Gastrocnemius medialis (tissue), 4 donors: ENCODE measurements around the gene UCHL3. TPM values are rescaled to one million over a fixed set of nuclear protein-coding genes. Genes with fewer than 3 reads are reported as not detected.

Source experiments
- ATAC-seq, 2 donors: fragments of 150-250 bp; one replicate each; pipeline ENCODE4 v1.9.1; 2016
- DNase-seq, 2 donors: peaks; one replicate each; pipeline ENCODE4 v3.0.0-alpha.2; 2019
- H3K27ac ChIP-seq, 4 donors: fragments of 200-600 bp; sonication (generic); 1 replicate in 1 of 4; 2 replicates in 3 of 4; pipeline ENCODE4 v1.5.1; 2016 to 2018; ENCODE audit warnings: mild to moderate bottlenecking in 2 of 4, moderate library complexity in 1 of 4
- H3K27me3 ChIP-seq, 3 donors: fragments of 200-600 bp; sonication (generic) in 2 of 3; 1 replicate in 1 of 3; 2 replicates in 2 of 3; pipeline versions ENCODE4 v1.5.1 to v1.6.0; 2016 to 2019; ENCODE audit warnings: mild to moderate bottlenecking in 1 of 3, moderate library complexity in 1 of 3
- H3K36me3 ChIP-seq, 2 donors: fragments of 200-600 bp; sonication (generic) in 1 of 2; one replicate each; pipeline ENCODE4 v1.5.1; 2017 to 2018
- H3K4me1 ChIP-seq, 2 donors: fragments of 200-600 bp; sonication (generic) in 1 of 2; one replicate each; pipeline ENCODE4 v1.5.1; 2016 to 2017; ENCODE audit warnings: mild to moderate bottlenecking in 2 of 2
- H3K4me3 ChIP-seq, 4 donors: fragments of 200-600 bp; sonication (generic) in 3 of 4; 1 replicate in 1 of 4; 2 replicates in 3 of 4; pipeline ENCODE4 v1.5.1; 2016 to 2019; ENCODE audit warnings: mild to moderate bottlenecking in 2 of 4
- H3K9me3 ChIP-seq, 3 donors: fragments of 200-600 bp; sonication (generic) in 2 of 3; 1 replicate in 1 of 3; 2 replicates in 2 of 3; pipeline ENCODE4 v1.5.1; 2016 to 2019
- POLR2A ChIP-seq, 2 donors: fragments of 450-650 bp; IDR thresholded peaks; one replicate each; pipeline ENCODE4 v1.6.1; 2017; ENCODE audit warnings: antibody characterized with exemption in 2 of 2, mild to moderate bottlenecking in 2 of 2, moderate library complexity in 2 of 2
- in situ Hi-C, 4 donors: fragments of 200-750 bp; cut with MboI; loops; one replicate each; pipeline versions ENCODE4 v1.15.0 to v1.8.0; 2017; ENCODE audit warnings: low sequenced_read_pairs in 4 of 4
- intact Hi-C: fragments of 100-400 bp; cut with DNase I; formaldehyde crosslinking; loops from one replicate; pipeline ENCODE4 v1.15.1; 2023; ENCODE audit warnings: low total_unique reads
- total RNA-seq, 4 donors: library from RNA; depleted of rRNA; stranded (reverse); fragments of >200 nt; gene quantifications; one replicate each; pipeline versions ENCODE4 v1.1.0 to v1.2.3, GENCODE V29; 2016
- TF ChIP-seq, protein P1 (sequence below), 5 experiments: fragments of 450-650 bp in 3 of 5; fragments of 200-600 bp in 2 of 5; sonication (generic) in 2 of 5; IDR thresholded peaks in 4 of 5; conservative IDR thresholded peaks in 1 of 5; 1 replicate in 4 of 5; 2 replicates in 1 of 5; pipeline ENCODE4 v1.5.1; 2016 to 2019; ENCODE audit warnings: antibody characterized with exemption in 5 of 5, mild to moderate bottlenecking in 3 of 5, moderate library complexity in 3 of 5

UCHL3 gene
- total RNA-seq, 4 donors from 2014 or later, result 40.2 to 67.5 (median 44.2) TPM

DNA sequence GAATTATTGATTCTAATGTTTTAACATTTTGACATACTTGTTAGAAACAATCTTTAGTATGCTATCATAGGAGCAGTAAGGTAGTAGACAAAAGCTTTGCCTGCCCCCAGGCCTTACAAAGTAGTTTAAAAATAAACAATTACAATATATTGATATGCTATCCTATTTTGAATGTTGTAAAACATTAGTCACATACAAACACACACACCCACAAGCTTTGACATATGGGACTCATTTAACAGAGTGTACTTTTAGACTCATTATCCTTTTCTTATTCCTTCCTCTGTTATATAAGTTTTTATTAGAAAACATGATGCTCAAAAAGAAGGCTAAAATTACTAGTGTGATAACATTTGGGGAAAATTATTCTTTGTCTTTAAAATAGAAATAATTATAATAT is 33.5 kb downstream of the UCHL3 start:
- H3K27ac ChIP-seq, result peak overlapping the region in 2 of 4 donors; percentile 65 to 72
- H3K4me3 ChIP-seq, result no peak overlapping the region
- DNase-seq, result no peak
- H3K9me3 ChIP-seq, result no peaks in the 10 kb centered on the region
- intact Hi-C loops, result no loop called here
- in situ Hi-C loops, result no loop called here
- H3K4me1 ChIP-seq, result peaks cover 13% of the 10 kb centered on the region in 2 donors
- H3K27me3 ChIP-seq, result no peaks in the 10 kb centered on the region
- peaks cover 0 to 18% of the 10 kb centered on the region in 2 donors for H3K36me3 ChIP-seq
- no peak for ATAC-seq
- TF ChIP-seq, protein P1, sequence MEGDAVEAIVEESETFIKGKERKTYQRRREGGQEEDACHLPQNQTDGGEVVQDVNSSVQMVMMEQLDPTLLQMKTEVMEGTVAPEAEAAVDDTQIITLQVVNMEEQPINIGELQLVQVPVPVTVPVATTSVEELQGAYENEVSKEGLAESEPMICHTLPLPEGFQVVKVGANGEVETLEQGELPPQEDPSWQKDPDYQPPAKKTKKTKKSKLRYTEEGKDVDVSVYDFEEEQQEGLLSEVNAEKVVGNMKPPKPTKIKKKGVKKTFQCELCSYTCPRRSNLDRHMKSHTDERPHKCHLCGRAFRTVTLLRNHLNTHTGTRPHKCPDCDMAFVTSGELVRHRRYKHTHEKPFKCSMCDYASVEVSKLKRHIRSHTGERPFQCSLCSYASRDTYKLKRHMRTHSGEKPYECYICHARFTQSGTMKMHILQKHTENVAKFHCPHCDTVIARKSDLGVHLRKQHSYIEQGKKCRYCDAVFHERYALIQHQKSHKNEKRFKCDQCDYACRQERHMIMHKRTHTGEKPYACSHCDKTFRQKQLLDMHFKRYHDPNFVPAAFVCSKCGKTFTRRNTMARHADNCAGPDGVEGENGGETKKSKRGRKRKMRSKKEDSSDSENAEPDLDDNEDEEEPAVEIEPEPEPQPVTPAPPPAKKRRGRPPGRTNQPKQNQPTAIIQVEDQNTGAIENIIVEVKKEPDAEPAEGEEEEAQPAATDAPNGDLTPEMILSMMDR (IDR thresholded peaks at IDR 0.05 in 4 of 5, conservative IDR thresholded peaks at IDR 0.05 in 1 of 5), result no peak
- TF ChIP-seq POLR2A (IDR thresholded peaks at IDR 0.05), result no peak

DNA sequence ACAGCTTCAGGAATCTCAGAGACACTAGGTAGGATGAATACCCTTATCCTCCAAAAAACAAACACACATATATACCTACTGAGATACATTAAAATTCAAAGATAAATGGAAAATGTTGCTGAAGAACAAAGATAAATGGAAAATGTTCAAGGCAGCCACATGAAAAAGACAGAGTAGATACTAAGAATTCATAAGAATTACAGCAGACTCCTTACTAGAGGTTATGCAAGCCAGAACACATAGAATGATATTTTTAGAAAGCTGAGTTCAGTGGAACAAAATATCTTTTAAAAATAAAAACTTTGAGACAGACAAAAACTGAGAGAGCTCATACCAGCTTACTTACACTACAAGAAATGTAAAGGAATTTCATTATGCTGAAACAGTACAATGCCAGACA is 35.6 kb downstream of the UCHL3 start:
- no peak overlapping the region for H3K27ac ChIP-seq
- intact Hi-C loops, result no loop called here
- no peak for DNase-seq
- H3K36me3 ChIP-seq, result peaks cover 0 to 16% of the 10 kb centered on the region in 2 donors
- no peak overlapping the region for H3K4me3 ChIP-seq
- no peaks in the 10 kb centered on the region for H3K27me3 ChIP-seq
- H3K9me3 ChIP-seq, result no peaks in the 10 kb centered on the region
- TF ChIP-seq, protein P1 (IDR thresholded peaks at IDR 0.05 in 4 of 5, conservative IDR thresholded peaks at IDR 0.05 in 1 of 5), result no peak
- TF ChIP-seq POLR2A (IDR thresholded peaks at IDR 0.05), result no peak
- in situ Hi-C loops, result no loop called here
- ATAC-seq, result no peak
- peaks cover 13% of the 10 kb centered on the region in 2 donors for H3K4me1 ChIP-seq

DNA sequence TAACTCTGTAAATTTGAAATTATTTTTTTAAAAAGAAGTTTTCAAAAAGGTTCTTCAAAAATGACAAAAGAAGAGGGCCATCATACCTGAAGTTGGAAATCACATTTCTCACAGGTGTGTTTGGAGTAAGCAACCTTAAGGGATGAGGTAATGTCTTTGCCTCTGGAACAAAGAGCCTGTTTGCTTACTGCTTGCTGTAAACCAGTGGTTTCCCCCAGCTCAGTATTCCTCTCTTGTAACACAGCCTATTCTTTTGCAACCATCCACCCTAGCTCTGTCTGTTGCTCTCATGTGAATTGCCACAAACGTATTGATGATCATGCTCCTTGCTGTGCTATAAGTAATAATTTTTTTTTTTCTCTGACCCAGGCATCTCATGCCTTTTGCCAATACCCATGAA is 38.1 kb downstream of the UCHL3 start:
- intact Hi-C loops, result no loop called here
- H3K27me3 ChIP-seq, result no peaks in the 10 kb centered on the region
- no peak for DNase-seq
- TF ChIP-seq, protein P1 (IDR thresholded peaks at IDR 0.05 in 4 of 5, conservative IDR thresholded peaks at IDR 0.05 in 1 of 5), result no peak
- no peak for TF ChIP-seq POLR2A (IDR thresholded peaks at IDR 0.05)
- H3K27ac ChIP-seq, result no peak overlapping the region
- H3K36me3 ChIP-seq, result peaks cover 0 to 16% of the 10 kb centered on the region in 2 donors
- no peak overlapping the region for H3K4me3 ChIP-seq
- ATAC-seq, result no peak
- in situ Hi-C loops, result no loop called here
- H3K4me1 ChIP-seq, result peaks cover 0 to 2% of the 10 kb centered on the region in 2 donors
- no peaks in the 10 kb centered on the region for H3K9me3 ChIP-seq

DNA sequence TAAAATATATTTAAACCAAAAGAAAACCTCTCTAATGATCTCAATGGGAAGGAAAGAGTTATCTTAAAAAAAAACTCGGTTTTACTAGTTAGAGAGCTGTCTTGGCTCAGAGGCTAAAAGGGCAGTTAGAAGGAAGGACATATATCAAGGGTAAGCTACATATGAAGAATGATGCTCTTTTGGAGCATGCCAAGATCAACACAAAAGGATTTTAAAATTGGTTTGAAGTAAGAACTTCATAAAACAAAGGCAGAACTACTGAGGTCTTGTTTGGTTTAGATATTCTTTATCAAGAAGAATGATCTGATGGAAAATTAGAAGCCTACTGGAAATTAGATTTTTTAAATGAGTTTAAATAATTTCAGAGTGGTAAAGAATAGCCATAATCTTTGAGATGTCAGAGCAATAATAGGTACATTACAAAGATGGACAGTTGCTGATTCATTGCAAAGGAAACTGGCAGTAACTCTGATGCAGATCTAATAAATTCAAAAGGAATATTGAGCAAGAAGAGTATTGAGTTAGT is 47.1 kb downstream of the UCHL3 start:
- intact Hi-C loops (no loop called here), in situ Hi-C loops (no loop called here)
- Histone ChIP-seq H3K4me1 (peaks cover 0 to 7% of the 10 kb centered on the region in 2 donors), H3K4me3 (no peak overlapping the region), H3K36me3 (peaks cover 0 to 3% of the 10 kb centered on the region in 2 donors), H3K27ac (no peak overlapping the region), H3K27me3 (no peaks in the 10 kb centered on the region), H3K9me3 (no peaks in the 10 kb centered on the region)
- no peak for ATAC-seq
- TF ChIP-seq, protein P1 (IDR thresholded peaks at IDR 0.05 in 4 of 5, conservative IDR thresholded peaks at IDR 0.05 in 1 of 5), result no peak
- no peak for DNase-seq

DNA sequence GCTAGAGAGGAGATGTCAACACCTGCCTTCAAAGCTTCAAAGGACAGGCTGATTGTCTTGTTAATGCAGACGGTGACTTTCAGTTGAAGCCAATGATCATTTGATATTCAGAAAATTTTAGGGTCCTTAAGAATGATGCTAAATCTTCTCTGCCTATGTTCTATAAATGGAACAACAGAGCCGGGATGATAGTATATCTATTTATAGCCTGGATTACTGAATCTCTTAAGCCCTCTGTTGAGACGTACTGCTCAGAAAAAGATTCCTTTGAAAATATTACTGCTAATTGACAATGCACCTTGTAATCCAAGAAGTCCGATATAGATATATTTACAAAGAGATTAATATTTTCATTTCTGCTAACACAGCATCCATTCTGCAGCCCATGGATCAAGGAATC is 50.8 kb downstream of the UCHL3 start:
- ATAC-seq, result peak; percentile 74 to 90
- H3K36me3 ChIP-seq, result peaks cover 0 to 3% of the 10 kb centered on the region in 2 donors
- intact Hi-C loops, result no loop called here
- no peak overlapping the region for H3K27ac ChIP-seq
- no peak overlapping the region for H3K4me3 ChIP-seq
- no peaks in the 10 kb centered on the region for H3K9me3 ChIP-seq
- peaks cover 0 to 7% of the 10 kb centered on the region in 2 donors for H3K4me1 ChIP-seq
- H3K27me3 ChIP-seq, result no peaks in the 10 kb centered on the region
- DNase-seq, result no peak
- in situ Hi-C loops, result no loop called here
- TF ChIP-seq POLR2A (IDR thresholded peaks at IDR 0.05), result no peak
- TF ChIP-seq, protein P1 (IDR thresholded peaks at IDR 0.05 in 4 of 5, conservative IDR thresholded peaks at IDR 0.05 in 1 of 5), result no peak
